ENCODE results near the gene C20orf141. TPM values are rescaled to one million over a fixed set of nuclear protein-coding genes. Genes with fewer than 3 reads are reported as not detected.

C20orf141 gene
- total and polyA plus RNA-seq, 7 donors, result not detected

DNA sequence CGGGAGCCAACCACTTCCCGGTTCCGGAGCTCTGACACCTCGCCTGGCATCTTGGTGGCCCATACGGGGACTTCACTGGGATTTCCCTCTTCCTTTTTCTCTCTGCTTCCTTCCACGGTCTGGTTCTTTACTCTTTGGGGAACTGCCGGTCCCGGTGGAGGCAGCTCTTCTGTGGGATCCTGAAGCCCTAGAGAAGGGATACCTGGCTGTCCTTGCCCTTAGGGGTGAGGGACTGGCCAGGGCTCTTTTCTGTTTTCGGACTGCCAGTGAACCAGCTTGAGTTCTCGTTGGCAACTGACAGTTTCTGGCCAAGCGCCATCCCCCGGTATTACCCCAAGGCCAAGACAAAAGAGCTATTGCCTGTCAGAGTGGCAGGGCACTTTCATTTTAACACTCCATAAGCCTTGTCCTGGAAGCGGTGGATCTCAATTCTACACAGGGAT lies 13.5 kb upstream of the C20orf141 start:
- Histone ChIP-seq H3K9me3 (no peaks in the 10 kb centered on the region), H3K27me3 (ENCODE audit: insufficient read depth in 3 of 3, low read length in 2 of 3) (peaks cover 0 to 92% (median 38%) of the 10 kb centered on the region in 3 donors), H3K4me3 (no peak overlapping the region), H3K27ac (no peak overlapping the region), H3K36me3 (ENCODE audit: insufficient read depth in 1 of 2, low read depth in 1 of 2) (no peaks in the 10 kb centered on the region), H3K4me1 (no peaks in the 10 kb centered on the region)
- ATAC-seq (no peak), DNase-seq (no peak)
- TF ChIP-seq, protein P1, sequence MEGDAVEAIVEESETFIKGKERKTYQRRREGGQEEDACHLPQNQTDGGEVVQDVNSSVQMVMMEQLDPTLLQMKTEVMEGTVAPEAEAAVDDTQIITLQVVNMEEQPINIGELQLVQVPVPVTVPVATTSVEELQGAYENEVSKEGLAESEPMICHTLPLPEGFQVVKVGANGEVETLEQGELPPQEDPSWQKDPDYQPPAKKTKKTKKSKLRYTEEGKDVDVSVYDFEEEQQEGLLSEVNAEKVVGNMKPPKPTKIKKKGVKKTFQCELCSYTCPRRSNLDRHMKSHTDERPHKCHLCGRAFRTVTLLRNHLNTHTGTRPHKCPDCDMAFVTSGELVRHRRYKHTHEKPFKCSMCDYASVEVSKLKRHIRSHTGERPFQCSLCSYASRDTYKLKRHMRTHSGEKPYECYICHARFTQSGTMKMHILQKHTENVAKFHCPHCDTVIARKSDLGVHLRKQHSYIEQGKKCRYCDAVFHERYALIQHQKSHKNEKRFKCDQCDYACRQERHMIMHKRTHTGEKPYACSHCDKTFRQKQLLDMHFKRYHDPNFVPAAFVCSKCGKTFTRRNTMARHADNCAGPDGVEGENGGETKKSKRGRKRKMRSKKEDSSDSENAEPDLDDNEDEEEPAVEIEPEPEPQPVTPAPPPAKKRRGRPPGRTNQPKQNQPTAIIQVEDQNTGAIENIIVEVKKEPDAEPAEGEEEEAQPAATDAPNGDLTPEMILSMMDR (IDR thresholded peaks at IDR 0.05), result no peak
- WGBS, 3 donors, result 11 to 14% (median 11%) methylated on average over 13 of the region's 13 CpGs
- intact Hi-C loops (cut with DNase I), result no loop called here

- intact Hi-C loops (cut with DNase I), result no loop called here
- Histone ChIP-seq H3K4me1 (no peaks in the 10 kb centered on the region), H3K36me3 (ENCODE audit: insufficient read depth in 1 of 2, low read depth in 1 of 2) (no peaks in the 10 kb centered on the region), H3K9me3 (no peaks in the 10 kb centered on the region), H3K27me3 (ENCODE audit: insufficient read depth in 3 of 3, low read length in 2 of 3) (peaks cover 0 to 100% (median 39%) of the 10 kb centered on the region in 3 donors), H3K4me3 (no peak overlapping the region), H3K27ac (no peak overlapping the region)
- ATAC-seq (no peak), DNase-seq (no peak)
- TF ChIP-seq, protein P1 (IDR thresholded peaks at IDR 0.05), result no peak
- WGBS, 3 donors, result 46 to 54% (median 51%) methylated on average over 15 to 16 of the region's 16 CpGs
Measured at GRCh38 chr20:2804041-2804828, 10.6 kb upstream of the C20orf141 start.

- no peak for ATAC-seq
- Histone ChIP-seq H3K36me3 (ENCODE audit: insufficient read depth in 1 of 2, low read depth in 1 of 2) (no peaks in the 10 kb centered on the region), H3K27ac (no peak overlapping the region), H3K27me3 (ENCODE audit: insufficient read depth in 3 of 3, low read length in 2 of 3) (peaks cover 0 to 94% (median 33%) of the 10 kb centered on the region in 3 donors), H3K9me3 (no peaks in the 10 kb centered on the region), H3K4me1 (no peaks in the 10 kb centered on the region), H3K4me3 (no peak overlapping the region)
- intact Hi-C loops (cut with DNase I), result no loop called here
- 6 to 10% (median 9%) methylated on average over 39 to 49 of the region's 49 CpGs for WGBS, 3 donors
- no peak for DNase-seq
- TF ChIP-seq, protein P1 (IDR thresholded peaks at IDR 0.05), result no peak
Measured at GRCh38 chr20:2804852-2805688, 9.7 kb upstream of the C20orf141 start.

- 10 to 16% (median 13%) methylated on average over 22 of the region's 22 CpGs for WGBS, 3 donors
Measured at GRCh38 chr20:2805689-2806350, 9.0 kb upstream of the C20orf141 start.

More at GRCh38 chr20:2805689-2806350, 9.0 kb upstream of the C20orf141 start:
- ATAC-seq (no peak), DNase-seq (no peak)
- no peak overlapping the region for H3K27ac ChIP-seq
- H3K36me3 ChIP-seq (ENCODE audit: insufficient read depth in 1 of 2, low read depth in 1 of 2), result no peaks in the 10 kb centered on the region
- TF ChIP-seq, protein P1 (IDR thresholded peaks at IDR 0.05), result no peak
- intact Hi-C loops (cut with DNase I), result no loop called here
- H3K4me1 ChIP-seq, result no peaks in the 10 kb centered on the region
- H3K4me3 ChIP-seq, result no peak overlapping the region
- H3K27me3 ChIP-seq (ENCODE audit: insufficient read depth in 3 of 3, low read length in 2 of 3), result peaks cover 0 to 86% (median 30%) of the 10 kb centered on the region in 3 donors
- H3K9me3 ChIP-seq, result no peaks in the 10 kb centered on the region

Data from psoas muscle (tissue), 8 donors.